ENCODE results near the gene MPO.

MPO gene

GRCh38 chr17:58316260-58316960 lies 35.7 kb upstream of the MPO start:
- Histone ChIP-seq H3K9me3 (ENCODE audit: control insufficient read depth, low read length) (no peaks in the 10 kb centered on the region), H3K27me3 (ENCODE audit: control insufficient read depth, insufficient read depth, low read length) (no peaks in the 10 kb centered on the region), H3K4me1 (ENCODE audit: control insufficient read depth, insufficient read depth, low read length) (no peaks in the 10 kb centered on the region), H3K4me3 (ENCODE audit: low read length) (no peak overlapping the region), H3K9ac (ENCODE audit: low read length) (no peak overlapping the region), H3K36me3 (ENCODE audit: control insufficient read depth, insufficient read depth, low read length) (no peaks in the 10 kb centered on the region)

GRCh38 chr17:58315750-58316149 lies 35.0 kb upstream of the MPO start:
- no peak overlapping the region for H3K9ac ChIP-seq (ENCODE audit: low read length)
- H3K4me1 ChIP-seq (ENCODE audit: control insufficient read depth, insufficient read depth, low read length): no peaks in the 10 kb centered on the region
- no peaks in the 10 kb centered on the region for H3K36me3 ChIP-seq (ENCODE audit: control insufficient read depth, insufficient read depth, low read length)
- H3K4me3 ChIP-seq (ENCODE audit: low read length): no peak overlapping the region
- no peaks in the 10 kb centered on the region for H3K27me3 ChIP-seq (ENCODE audit: control insufficient read depth, insufficient read depth, low read length)
- no peaks in the 10 kb centered on the region for H3K9me3 ChIP-seq (ENCODE audit: control insufficient read depth, low read length)

- Histone ChIP-seq H3K27me3 (ENCODE audit: control insufficient read depth, insufficient read depth, low read length) (no peaks in the 10 kb centered on the region), H3K9ac (ENCODE audit: low read length) (no peak overlapping the region), H3K9me3 (ENCODE audit: control insufficient read depth, low read length) (no peaks in the 10 kb centered on the region), H3K4me3 (ENCODE audit: low read length) (no peak overlapping the region), H3K36me3 (ENCODE audit: control insufficient read depth, insufficient read depth, low read length) (no peaks in the 10 kb centered on the region), H3K4me1 (ENCODE audit: control insufficient read depth, insufficient read depth, low read length) (no peaks in the 10 kb centered on the region)
Measured at GRCh38 chr17:58315281-58315711, 34.6 kb upstream of the MPO start.

- H3K27me3 ChIP-seq (ENCODE audit: control insufficient read depth, insufficient read depth, low read length): no peaks in the 10 kb centered on the region
- H3K9me3 ChIP-seq (ENCODE audit: control insufficient read depth, low read length): no peaks in the 10 kb centered on the region
- no peaks in the 10 kb centered on the region for H3K36me3 ChIP-seq (ENCODE audit: control insufficient read depth, insufficient read depth, low read length)
- H3K4me1 ChIP-seq (ENCODE audit: control insufficient read depth, insufficient read depth, low read length): no peaks in the 10 kb centered on the region
- H3K4me3 ChIP-seq (ENCODE audit: low read length): no peak overlapping the region
- no peak overlapping the region for H3K9ac ChIP-seq (ENCODE audit: low read length)
Measured at GRCh38 chr17:58314706-58315015, 33.9 kb upstream of the MPO start.

GRCh38 chr17:58313815-58314705 lies 33.3 kb upstream of the MPO start:
- no peaks in the 10 kb centered on the region for H3K36me3 ChIP-seq (ENCODE audit: control insufficient read depth, insufficient read depth, low read length)
- no peak overlapping the region for H3K4me3 ChIP-seq (ENCODE audit: low read length)
- no peaks in the 10 kb centered on the region for H3K9me3 ChIP-seq (ENCODE audit: control insufficient read depth, low read length)
- H3K27me3 ChIP-seq (ENCODE audit: control insufficient read depth, insufficient read depth, low read length): no peaks in the 10 kb centered on the region
- no peaks in the 10 kb centered on the region for H3K4me1 ChIP-seq (ENCODE audit: control insufficient read depth, insufficient read depth, low read length)
- no peak overlapping the region for H3K9ac ChIP-seq (ENCODE audit: low read length)

- H3K9ac ChIP-seq (ENCODE audit: low read length): no peak overlapping the region
- no peaks in the 10 kb centered on the region for H3K9me3 ChIP-seq (ENCODE audit: control insufficient read depth, low read length)
- no peaks in the 10 kb centered on the region for H3K27me3 ChIP-seq (ENCODE audit: control insufficient read depth, insufficient read depth, low read length)
- H3K4me1 ChIP-seq (ENCODE audit: control insufficient read depth, insufficient read depth, low read length): no peaks in the 10 kb centered on the region
- H3K36me3 ChIP-seq (ENCODE audit: control insufficient read depth, insufficient read depth, low read length): no peaks in the 10 kb centered on the region
- H3K4me3 ChIP-seq (ENCODE audit: low read length): no peak overlapping the region
Measured at GRCh38 chr17:58312829-58313228, 32.1 kb upstream of the MPO start.

- Histone ChIP-seq H3K4me1 (ENCODE audit: control insufficient read depth, insufficient read depth, low read length) (no peaks in the 10 kb centered on the region), H3K27me3 (ENCODE audit: control insufficient read depth, insufficient read depth, low read length) (no peaks in the 10 kb centered on the region), H3K4me3 (ENCODE audit: low read length) (no peak overlapping the region), H3K9ac (ENCODE audit: low read length) (no peak overlapping the region), H3K9me3 (ENCODE audit: control insufficient read depth, low read length) (no peaks in the 10 kb centered on the region), H3K36me3 (ENCODE audit: control insufficient read depth, insufficient read depth, low read length) (no peaks in the 10 kb centered on the region)
Measured at GRCh38 chr17:58312021-58312630, 31.4 kb upstream of the MPO start.

- Histone ChIP-seq H3K9ac (ENCODE audit: low read length) (no peak overlapping the region), H3K4me1 (ENCODE audit: control insufficient read depth, insufficient read depth, low read length) (no peaks in the 10 kb centered on the region), H3K36me3 (ENCODE audit: control insufficient read depth, insufficient read depth, low read length) (no peaks in the 10 kb centered on the region), H3K9me3 (ENCODE audit: control insufficient read depth, low read length) (no peaks in the 10 kb centered on the region), H3K4me3 (ENCODE audit: low read length) (no peak overlapping the region), H3K27me3 (ENCODE audit: control insufficient read depth, insufficient read depth, low read length) (no peaks in the 10 kb centered on the region)
Measured at GRCh38 chr17:58311429-58311894, 30.7 kb upstream of the MPO start.

- Histone ChIP-seq H3K36me3 (ENCODE audit: control insufficient read depth, insufficient read depth, low read length) (no peaks in the 10 kb centered on the region), H3K9ac (ENCODE audit: low read length) (no peak overlapping the region), H3K27me3 (ENCODE audit: control insufficient read depth, insufficient read depth, low read length) (no peaks in the 10 kb centered on the region), H3K4me1 (ENCODE audit: control insufficient read depth, insufficient read depth, low read length) (no peaks in the 10 kb centered on the region), H3K4me3 (ENCODE audit: low read length) (no peak overlapping the region), H3K9me3 (ENCODE audit: control insufficient read depth, low read length) (no peaks in the 10 kb centered on the region)
Measured at GRCh38 chr17:58310511-58311428, 30.0 kb upstream of the MPO start.

GRCh38 chr17:58309918-58310259 lies 29.2 kb upstream of the MPO start:
- Histone ChIP-seq H3K27me3 (ENCODE audit: control insufficient read depth, insufficient read depth, low read length) (no peaks in the 10 kb centered on the region), H3K4me1 (ENCODE audit: control insufficient read depth, insufficient read depth, low read length) (no peaks in the 10 kb centered on the region), H3K4me3 (ENCODE audit: low read length) (no peak overlapping the region), H3K9me3 (ENCODE audit: control insufficient read depth, low read length) (no peaks in the 10 kb centered on the region), H3K9ac (ENCODE audit: low read length) (no peak overlapping the region), H3K36me3 (ENCODE audit: control insufficient read depth, insufficient read depth, low read length) (no peaks in the 10 kb centered on the region)

- Histone ChIP-seq H3K9ac (ENCODE audit: low read length) (no peak overlapping the region), H3K36me3 (ENCODE audit: control insufficient read depth, insufficient read depth, low read length) (no peaks in the 10 kb centered on the region), H3K27me3 (ENCODE audit: control insufficient read depth, insufficient read depth, low read length) (no peaks in the 10 kb centered on the region), H3K4me3 (ENCODE audit: low read length) (no peak overlapping the region), H3K4me1 (ENCODE audit: control insufficient read depth, insufficient read depth, low read length) (no peaks in the 10 kb centered on the region), H3K9me3 (ENCODE audit: control insufficient read depth, low read length) (no peaks in the 10 kb centered on the region)
Measured at GRCh38 chr17:58308985-58309917, 28.5 kb upstream of the MPO start.

Data from mucosa of stomach (tissue), 1 donor.